B cell (primary cell): ENCODE measurements around the gene CYP2F1. TPM values are rescaled to one million over a fixed set of nuclear protein-coding genes. Genes with fewer than 3 reads are reported as not detected.

Source experiments
- ATAC-seq: fragments of 200-7000 bp; cut with Tn5 transposase; one replicate; pipeline ENCODE4 v1.10.0; 2021; ENCODE audit warnings: low read depth, mild to moderate bottlenecking, moderate number of reproducible peaks, moderate library complexity
- CTCF ChIA-PET: fragments of 350-600 bp; sonication (Branson Sonifier 250); formaldehyde crosslinking; loops from one replicate; lab custom pipeline; 2021; ENCODE audit warnings: antibody characterized with exemption, inconsistent platforms; lab: Charles Lee
- POLR2A ChIA-PET: fragments of 350-600 bp; sonication (Branson Sonifier 250); formaldehyde crosslinking; loops from one replicate; lab custom pipeline; 2021; ENCODE audit warnings: antibody characterized with exemption; lab: Charles Lee
- DNase-seq: peaks from one replicate; pipeline ENCODE4 v3.0.0; 2013
- H2AFZ ChIP-seq: 2 replicates; pipeline ENCODE4 v1.6.1; 2012; ENCODE audit warnings: mild to moderate bottlenecking, low read depth, low read length; ENCODE audit not compliant: insufficient read depth, poor library complexity, severe bottlenecking
- H3K27ac ChIP-seq, 2 donors: 1 replicate in 1 of 2; 2 replicates in 1 of 2; pipeline ENCODE4 v1.5.1; 2012 to 2013; ENCODE audit warnings: low read length in 2 of 2, mild to moderate bottlenecking in 2 of 2, moderate library complexity in 1 of 2
- H3K27me3 ChIP-seq, 4 experiments: fragments of 200-600 bp in 1 of 4; sonication (generic) in 1 of 4; replicated peaks in 1 of 4; 1 replicate in 2 of 4; 2 replicates in 2 of 4; pipeline versions ENCODE4 v1.6.1 to v1.7.0; 2013 to 2016; ENCODE audit warnings: low read length in 3 of 4, mild to moderate bottlenecking in 2 of 4, mixed read lengths in 1 of 4, moderate library complexity in 1 of 4; ENCODE audit not compliant: insufficient read depth in 4 of 4, control insufficient read depth in 3 of 4; ENCODE audit errors: control extremely low read depth in 1 of 4
- H3K36me3 ChIP-seq, 2 experiments: replicated peaks in 1 of 2; 1 replicate in 1 of 2; 2 replicates in 1 of 2; pipeline versions ENCODE4 v1.6.1 to v1.7.1; 2013; ENCODE audit warnings: low read length in 1 of 2; ENCODE audit not compliant: insufficient read depth in 2 of 2, control insufficient read depth in 1 of 2; ENCODE audit errors: control extremely low read depth in 1 of 2, extremely low read depth in 1 of 2
- H3K4me1 ChIP-seq, 2 donors: fragments of 200-600 bp in 1 of 2; sonication (generic) in 1 of 2; 1 replicate in 1 of 2; 2 replicates in 1 of 2; pipeline versions ENCODE4 v1.5.1 to v1.6.1; 2013 to 2017; ENCODE audit warnings: low read length in 2 of 2; ENCODE audit not compliant: control insufficient read depth in 2 of 2, insufficient read depth in 2 of 2
- H3K4me2 ChIP-seq: replicated peaks from 2 replicates; pipeline ENCODE3; 2012; ENCODE audit warnings: mild to moderate bottlenecking, low read depth, low read length; ENCODE audit not compliant: poor library complexity, severe bottlenecking
- H3K4me3 ChIP-seq, 5 experiments: fragments of 200-600 bp in 1 of 5; sonication (generic) in 1 of 5; 1 replicate in 3 of 5; 2 replicates in 2 of 5; pipeline versions ENCODE4 v1.5.1 to v1.7.0; 2011 to 2016; ENCODE audit warnings: low read length in 4 of 5, mild to moderate bottlenecking in 4 of 5, low read depth in 2 of 5, control low read depth in 1 of 5, moderate library complexity in 1 of 5; ENCODE audit not compliant: insufficient read depth in 1 of 5; ENCODE audit errors: control extremely low read depth in 1 of 5, extremely low read depth in 1 of 5
- H3K79me2 ChIP-seq: fragments of 200-600 bp; sonication (generic); one replicate; pipeline ENCODE4 v1.6.0; 2016; ENCODE audit warnings: low read length; ENCODE audit not compliant: control insufficient read depth, insufficient read depth
- H3K9ac ChIP-seq: fragments of 200-600 bp; sonication (generic); 2 replicates; pipeline ENCODE4 v1.6.1; 2017; ENCODE audit warnings: mild to moderate bottlenecking, low read length, moderate library complexity
- H3K9me3 ChIP-seq, 3 donors: one replicate each; pipeline versions ENCODE4 v1.6.1 to v1.7.1; 2013; ENCODE audit warnings: low read length in 2 of 3; ENCODE audit not compliant: control insufficient read depth in 2 of 3, insufficient read depth in 1 of 3; ENCODE audit errors: control extremely low read depth in 1 of 3
- H4K20me1 ChIP-seq: 2 replicates; pipeline ENCODE4 v1.6.0; 2012; ENCODE audit warnings: mild to moderate bottlenecking, low read length; ENCODE audit not compliant: insufficient read depth, control insufficient read depth, poor library complexity, severe bottlenecking
- H3K27ac Mint-ChIP-seq: one replicate; pipeline ENCODE4 v1.8.0; 2021; ENCODE audit warnings: mixed read lengths
- H3K27me3 Mint-ChIP-seq: one replicate; pipeline ENCODE4 v1.8.0; 2021; ENCODE audit warnings: mixed read lengths
- H3K4me1 Mint-ChIP-seq: one replicate; pipeline ENCODE4 v1.8.0; 2021; ENCODE audit warnings: mixed read lengths
- H3K4me3 Mint-ChIP-seq: one replicate; pipeline ENCODE4 v1.8.0; 2021; ENCODE audit warnings: mixed read lengths
- H3K9me3 Mint-ChIP-seq: one replicate; pipeline ENCODE4 v1.8.0; 2022; ENCODE audit warnings: mixed read lengths; ENCODE audit not compliant: insufficient read depth
- CTCF ChIP-seq: fragments of 200-600 bp; IDR thresholded peaks from one replicate; pipeline ENCODE4 v1.8.0; 2022; ENCODE audit warnings: antibody characterized with exemption, mild to moderate bottlenecking
- EZH2 ChIP-seq: IDR thresholded peaks from 2 replicates; pipeline ENCODE4 v1.6.1; 2012; ENCODE audit warnings: borderline replicate concordance, low read depth, mild to moderate bottlenecking, moderate library complexity, low read length; ENCODE audit not compliant: insufficient read depth, poor library complexity, severe bottlenecking
- WGBS: methylation state at CpG from one replicate; pipeline ENCODE4 v1.1.5; 2013; ENCODE audit warnings: missing lambda C conversion rate; ENCODE audit not compliant: insufficient coverage; 5-methylcytosine and 5-hydroxymethylcytosine counted together
- intact Hi-C: fragments of 100-400 bp; cut with micrococcal nuclease; formaldehyde crosslinking; loops from one replicate; pipeline ENCODE4 v1.10.0; 2022
- polyA plus RNA-seq: library from polyadenylated mRNA; depleted of rRNA; stranded (reverse); fragments of >200 nt; gene quantifications from 2 replicates; pipeline ENCODE4 v1.2.3, GENCODE V29; 2012
- total RNA-seq, 2 donors: library from RNA; stranded (reverse); fragments of 120-200 nt in 1 of 2; gene quantifications; 1 replicate in 1 of 2; 2 replicates in 1 of 2; pipeline versions ENCODE4 v1.2.3 to v1.2.4, GENCODE V29; 2013 to 2022

Gene CYP2F1
- total and polyA plus RNA-seq, 2 donors (not counting 1 experiment from before 2014, with no cell fraction given): 0.04 TPM; not detected in 1

GRCh38 chr19:41136636-41137455 lies 22.6 kb downstream of the CYP2F1 start:
- Mint-ChIP-seq H3K27me3 (peaks cover 27% of the 10 kb centered on the region), H3K4me1 (peaks cover 13% of the 10 kb centered on the region), H3K27ac (peak overlapping the region; percentile 15), H3K4me3 (peak overlapping the region; percentile 89), H3K9me3 (no peaks in the 10 kb centered on the region)
- peaks cover 0 to 11% of the 10 kb centered on the region in 2 donors for H3K4me1 ChIP-seq
- H3K9ac ChIP-seq: no peak overlapping the region
- TF ChIP-seq EZH2 (no peak), CTCF (no peak)
- DNase-seq: no peak
- no peaks in the 10 kb centered on the region for H4K20me1 ChIP-seq
- WGBS: 97% methylated on average over 24 of the region's 31 CpGs
- no peak overlapping the region for H3K4me3 ChIP-seq
- no peaks in the 10 kb centered on the region for H3K36me3 ChIP-seq
- peak overlapping the region; percentile 68 for H3K4me2 ChIP-seq
- peaks cover 0 to 4% (median 2%) of the 10 kb centered on the region in 4 experiments for H3K27me3 ChIP-seq
- POLR2A ChIA-PET: no interaction called here
- no peak overlapping the region for H2AFZ ChIP-seq
- H3K9me3 ChIP-seq: peaks cover 0 to 12% (median 0%) of the 10 kb centered on the region in 3 donors
- ATAC-seq: no peak
- CTCF ChIA-PET: interaction anchor here (1.3 to 1.4 kb wide), 2 partner anchors 10 to 68 kb away, joined by 3 to 6 read pairs; no protein-coding TSS in a partner anchor
- intact Hi-C loops: no loop called here
- no peak overlapping the region for H3K27ac ChIP-seq
- H3K79me2 ChIP-seq: no peaks in the 10 kb centered on the region

GRCh38 chr19:41144403-41144802 lies 30.2 kb downstream of the CYP2F1 start:
- no peaks in the 10 kb centered on the region for H3K4me1 ChIP-seq
- CTCF ChIA-PET: interaction anchor here (0.6 to 3.7 kb wide), 19 partner anchors 11 to 991 kb away, joined by 3 to 38 read pairs (median 3); no protein-coding TSS in a partner anchor
- Mint-ChIP-seq H3K4me1 (no peaks in the 10 kb centered on the region), H3K27me3 (peaks cover 18% of the 10 kb centered on the region), H3K4me3 (no peak overlapping the region), H3K27ac (no peak overlapping the region), H3K9me3 (no peaks in the 10 kb centered on the region)
- no peak overlapping the region for H3K4me3 ChIP-seq
- H3K27me3 ChIP-seq: peaks cover 0 to 4% (median 3%) of the 10 kb centered on the region in 4 experiments
- H3K27ac ChIP-seq: no peak overlapping the region
- intact Hi-C loops: loop anchor here (1.0 kb wide), 1 partner anchor 17 kb away; no protein-coding TSS in a partner anchor
- H4K20me1 ChIP-seq: no peaks in the 10 kb centered on the region
- 55% methylated on average over 3 of the region's 7 CpGs for WGBS
- POLR2A ChIA-PET: interaction anchor here (0.6 to 0.7 kb wide), 2 partner anchors 152 to 256 kb away, joined by 3 read pairs; no protein-coding TSS in a partner anchor
- H3K36me3 ChIP-seq: no peaks in the 10 kb centered on the region
- H3K9ac ChIP-seq: no peak overlapping the region
- H2AFZ ChIP-seq: no peak overlapping the region
- ATAC-seq (peak; percentile 86), DNase-seq (peak; percentile 83)
- H3K79me2 ChIP-seq: no peaks in the 10 kb centered on the region
- no peaks in the 10 kb centered on the region for H3K9me3 ChIP-seq
- H3K4me2 ChIP-seq: no peak overlapping the region
- TF ChIP-seq EZH2 (no peak), CTCF (peak; percentile 79)
